AG10803 (cell line): Measurements from ENCODE around the gene SLC6A13.

Source experiments
- DNase-seq: peaks from one replicate; pipeline ENCODE4 v3.0.0; 2010; ENCODE audit warnings: low read depth
- H3K4me3 ChIP-seq: 2 replicates; pipeline ENCODE4 v1.5.1; 2011; ENCODE audit warnings: mild to moderate bottlenecking, low read length, control low read depth
- TF ChIP-seq, protein P1 (sequence below): conservative IDR thresholded peaks from 2 replicates; pipeline ENCODE4 v1.5.1; 2011; ENCODE audit warnings: mild to moderate bottlenecking, low read length, control low read depth, inconsistent platforms

The SLC6A13 gene

DNA sequence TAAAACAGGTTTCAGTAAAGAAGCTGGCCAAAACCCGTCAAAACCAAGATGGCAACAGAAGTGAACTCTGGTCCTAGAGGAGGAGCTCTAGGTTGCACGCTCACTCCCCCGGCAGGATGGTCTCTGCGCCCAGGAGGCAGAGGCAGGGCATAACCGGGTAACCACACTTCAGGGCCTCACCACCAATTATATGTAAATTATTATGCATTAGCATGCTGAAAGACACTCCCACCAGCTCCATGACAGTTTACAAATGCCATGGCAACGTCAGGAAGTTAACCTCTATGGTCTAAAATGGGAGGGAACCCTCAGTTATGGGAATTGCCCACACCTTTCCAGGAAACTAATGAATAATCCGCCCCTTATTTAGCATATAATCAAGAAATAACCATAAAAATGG lies 28.6 kb downstream of the SLC6A13 start:
- no peak overlapping the region for H3K4me3 ChIP-seq
- no peak for DNase-seq
- TF ChIP-seq, protein P1, sequence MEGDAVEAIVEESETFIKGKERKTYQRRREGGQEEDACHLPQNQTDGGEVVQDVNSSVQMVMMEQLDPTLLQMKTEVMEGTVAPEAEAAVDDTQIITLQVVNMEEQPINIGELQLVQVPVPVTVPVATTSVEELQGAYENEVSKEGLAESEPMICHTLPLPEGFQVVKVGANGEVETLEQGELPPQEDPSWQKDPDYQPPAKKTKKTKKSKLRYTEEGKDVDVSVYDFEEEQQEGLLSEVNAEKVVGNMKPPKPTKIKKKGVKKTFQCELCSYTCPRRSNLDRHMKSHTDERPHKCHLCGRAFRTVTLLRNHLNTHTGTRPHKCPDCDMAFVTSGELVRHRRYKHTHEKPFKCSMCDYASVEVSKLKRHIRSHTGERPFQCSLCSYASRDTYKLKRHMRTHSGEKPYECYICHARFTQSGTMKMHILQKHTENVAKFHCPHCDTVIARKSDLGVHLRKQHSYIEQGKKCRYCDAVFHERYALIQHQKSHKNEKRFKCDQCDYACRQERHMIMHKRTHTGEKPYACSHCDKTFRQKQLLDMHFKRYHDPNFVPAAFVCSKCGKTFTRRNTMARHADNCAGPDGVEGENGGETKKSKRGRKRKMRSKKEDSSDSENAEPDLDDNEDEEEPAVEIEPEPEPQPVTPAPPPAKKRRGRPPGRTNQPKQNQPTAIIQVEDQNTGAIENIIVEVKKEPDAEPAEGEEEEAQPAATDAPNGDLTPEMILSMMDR = no peak

DNA sequence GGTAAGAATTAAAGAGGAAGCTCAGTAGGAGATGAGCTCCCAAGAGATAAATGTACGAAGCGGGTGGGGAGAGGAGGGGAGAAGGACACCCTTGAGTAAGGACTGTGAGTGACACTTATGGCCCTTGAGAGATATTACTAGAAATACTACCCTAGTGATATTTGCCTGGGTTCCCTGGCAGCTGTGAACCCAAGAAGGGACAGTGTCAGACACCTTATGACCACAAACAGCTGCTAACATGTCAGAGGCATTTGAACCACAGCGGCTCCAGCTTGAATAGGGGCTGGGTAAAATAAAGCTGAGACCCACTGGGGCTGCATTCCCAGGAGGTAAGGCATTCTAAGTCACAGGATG lies 29.0 kb downstream of the SLC6A13 start:
- no peak overlapping the region for H3K4me3 ChIP-seq
- DNase-seq = no peak
- TF ChIP-seq, protein P1 = no peak

DNA sequence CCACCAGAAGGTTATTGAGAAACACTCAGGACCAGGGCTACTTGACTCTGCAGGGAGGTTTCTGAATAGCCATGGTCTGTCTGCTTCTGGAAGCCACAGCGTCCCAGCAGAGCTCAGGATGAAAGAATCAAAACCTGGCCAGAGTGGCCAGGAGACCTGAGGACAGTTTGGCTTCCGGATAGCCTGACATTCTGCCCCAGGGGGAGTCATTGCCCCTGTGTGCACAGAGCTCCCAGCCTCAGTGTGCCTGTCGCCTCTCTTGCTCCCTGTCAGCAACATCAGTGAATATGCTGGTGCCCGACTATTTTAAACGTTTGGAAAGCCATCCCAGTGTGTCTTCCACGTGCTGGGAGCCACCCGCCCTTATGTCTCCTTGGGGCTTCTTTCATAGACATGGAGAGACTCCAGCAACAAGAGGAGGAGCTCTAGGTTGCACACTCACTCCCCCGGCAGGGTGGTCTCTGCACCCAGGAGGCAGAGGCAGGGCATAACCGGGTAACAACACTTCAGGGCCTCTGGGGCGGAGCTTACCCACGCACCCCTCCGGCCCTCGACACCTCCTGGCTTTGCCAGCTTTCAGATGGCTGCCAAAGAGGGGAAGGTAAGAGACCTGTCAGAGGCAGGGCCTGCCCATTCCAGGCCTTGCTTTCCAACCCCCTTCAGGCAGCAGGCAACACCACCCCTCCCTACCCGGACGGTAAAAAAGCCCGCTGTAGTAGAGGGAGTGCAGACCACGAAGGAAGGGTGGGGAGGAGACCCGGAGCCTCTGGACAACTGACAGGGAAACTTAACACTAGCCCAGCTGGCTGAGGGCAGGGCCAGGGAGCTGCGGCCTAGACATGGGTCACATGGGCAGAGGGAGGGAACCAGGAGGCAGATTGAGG lies 29.7 kb downstream of the SLC6A13 start:
- no peak for DNase-seq
- TF ChIP-seq, protein P1 = no peak
- H3K4me3 ChIP-seq = no peak overlapping the region

DNA sequence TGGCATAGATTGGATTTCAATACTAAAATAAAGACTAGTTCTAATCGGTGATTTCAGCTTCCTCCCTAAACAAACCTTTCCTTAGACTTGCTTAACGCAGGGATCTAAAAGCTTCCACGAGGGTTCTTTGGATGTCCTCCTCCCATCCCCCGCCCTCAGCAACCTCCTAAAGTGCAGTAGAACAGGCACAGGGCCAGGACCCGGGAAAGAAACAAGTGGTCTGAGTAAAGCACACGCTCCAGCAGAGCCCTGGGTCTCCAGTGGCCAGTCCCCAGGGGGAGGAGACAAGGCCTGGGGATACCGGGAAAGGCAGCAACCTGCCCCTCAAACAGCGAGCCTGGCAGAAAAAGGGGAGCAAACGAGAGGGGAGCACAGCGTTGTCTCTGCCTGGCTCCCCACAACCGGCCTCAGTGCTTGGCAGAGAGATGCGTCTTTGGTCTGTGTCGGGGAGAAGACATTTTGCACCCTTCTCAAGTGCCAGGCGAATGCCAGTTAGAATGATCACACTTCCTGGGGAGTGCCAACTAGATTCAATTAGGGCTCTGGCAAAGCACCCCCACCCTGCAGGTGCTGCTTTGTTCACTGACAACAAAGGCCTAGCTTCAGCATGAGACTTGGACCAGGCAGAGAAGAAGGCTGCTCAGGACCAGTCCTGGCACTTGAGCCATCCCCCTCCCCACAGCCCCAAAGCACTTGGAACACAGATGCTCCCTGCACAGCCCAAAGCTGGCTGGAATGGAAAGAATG lies 31.5 kb downstream of the SLC6A13 start:
- TF ChIP-seq, protein P1 = no peak
- H3K4me3 ChIP-seq = no peak overlapping the region
- no peak for DNase-seq

DNA sequence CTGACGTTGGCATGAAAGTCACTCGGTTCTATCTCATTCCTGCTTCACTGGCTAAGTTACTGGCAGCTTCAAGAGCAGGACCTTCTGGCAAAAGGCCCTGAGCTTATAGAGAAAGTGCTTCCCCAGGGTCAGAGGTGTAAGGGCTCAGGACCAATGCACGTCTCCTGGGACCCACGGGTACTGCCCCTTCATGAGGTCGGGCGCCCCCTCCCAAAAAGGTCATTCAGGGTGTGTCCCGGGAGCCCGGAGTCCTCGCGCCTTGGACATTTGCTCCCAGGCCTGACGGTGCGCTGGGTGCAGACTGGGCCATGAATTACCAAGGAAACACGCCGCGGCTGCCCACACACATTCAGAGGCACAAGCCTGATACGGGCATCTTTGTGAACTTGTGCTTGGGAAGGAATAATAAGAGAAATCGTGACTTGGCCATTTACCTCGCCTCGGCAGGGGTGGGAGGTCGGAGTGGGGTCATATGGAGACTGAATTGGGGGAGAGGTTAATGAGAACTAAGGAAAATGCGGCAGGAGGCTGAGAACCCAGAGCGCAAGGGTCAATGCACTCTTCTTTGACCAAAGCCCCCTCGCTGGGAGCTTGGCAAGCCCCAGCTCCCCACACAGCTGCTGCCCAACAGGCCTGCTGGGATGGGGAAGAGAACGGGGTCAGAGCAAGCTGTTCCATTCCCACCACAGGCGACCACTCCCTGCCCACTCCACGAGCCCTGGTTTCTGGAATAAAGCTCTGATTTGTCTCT lies 33.0 kb downstream of the SLC6A13 start:
- H3K4me3 ChIP-seq = no peak overlapping the region
- TF ChIP-seq, protein P1 = no peak
- no peak for DNase-seq

DNA sequence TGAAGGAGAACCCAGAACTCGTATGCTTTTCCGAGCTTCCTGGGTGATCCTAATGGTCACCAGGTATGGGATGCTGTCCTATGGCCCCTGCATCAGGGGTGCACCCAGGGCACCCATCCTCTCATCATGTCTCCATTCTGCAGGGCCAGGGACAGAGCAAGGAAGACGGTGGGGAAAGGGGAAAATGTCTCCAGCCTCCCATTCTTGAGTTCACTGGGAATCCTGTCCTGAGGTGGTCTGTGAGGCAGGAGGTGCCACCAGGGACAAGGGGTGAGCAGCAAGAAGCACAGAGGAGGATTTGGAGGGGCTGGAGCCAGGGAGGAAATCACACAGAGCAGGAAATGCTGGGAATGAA lies 33.8 kb downstream of the SLC6A13 start:
- TF ChIP-seq, protein P1 = no peak
- no peak overlapping the region for H3K4me3 ChIP-seq
- no peak for DNase-seq
